ENCODE results near the gene SLC4A5.
A peak's percentile ranks its signal among the peaks of the same experiment; 100 is the strongest.
"Not testable (repeated sequence)": the region's sequence is repeated elsewhere in the genome, so short reads cannot be mapped to it uniquely, and the experiment has no call there.

Gene SLC4A5

DNA sequence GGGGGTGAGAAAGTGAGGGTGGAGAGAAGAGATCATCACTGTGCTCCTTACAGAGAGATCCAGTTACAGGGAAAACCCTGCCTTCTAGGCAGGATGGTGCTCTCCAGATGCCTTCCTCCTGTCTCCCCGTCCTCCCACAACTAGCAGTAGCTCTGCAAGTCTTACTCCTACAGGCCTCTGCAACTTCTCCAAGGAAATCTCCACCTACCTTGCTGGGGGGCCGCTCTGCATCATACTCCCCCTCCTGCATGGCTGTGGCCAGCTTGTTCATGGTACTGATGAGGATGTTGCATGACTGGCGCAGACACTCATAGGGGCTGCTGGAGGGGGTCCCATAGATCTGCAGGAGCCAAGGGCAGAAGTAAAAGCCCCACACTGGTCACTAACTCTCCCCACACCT, 22.8 kb upstream of the SLC4A5 start:
- no peak for DNase-seq

DNA sequence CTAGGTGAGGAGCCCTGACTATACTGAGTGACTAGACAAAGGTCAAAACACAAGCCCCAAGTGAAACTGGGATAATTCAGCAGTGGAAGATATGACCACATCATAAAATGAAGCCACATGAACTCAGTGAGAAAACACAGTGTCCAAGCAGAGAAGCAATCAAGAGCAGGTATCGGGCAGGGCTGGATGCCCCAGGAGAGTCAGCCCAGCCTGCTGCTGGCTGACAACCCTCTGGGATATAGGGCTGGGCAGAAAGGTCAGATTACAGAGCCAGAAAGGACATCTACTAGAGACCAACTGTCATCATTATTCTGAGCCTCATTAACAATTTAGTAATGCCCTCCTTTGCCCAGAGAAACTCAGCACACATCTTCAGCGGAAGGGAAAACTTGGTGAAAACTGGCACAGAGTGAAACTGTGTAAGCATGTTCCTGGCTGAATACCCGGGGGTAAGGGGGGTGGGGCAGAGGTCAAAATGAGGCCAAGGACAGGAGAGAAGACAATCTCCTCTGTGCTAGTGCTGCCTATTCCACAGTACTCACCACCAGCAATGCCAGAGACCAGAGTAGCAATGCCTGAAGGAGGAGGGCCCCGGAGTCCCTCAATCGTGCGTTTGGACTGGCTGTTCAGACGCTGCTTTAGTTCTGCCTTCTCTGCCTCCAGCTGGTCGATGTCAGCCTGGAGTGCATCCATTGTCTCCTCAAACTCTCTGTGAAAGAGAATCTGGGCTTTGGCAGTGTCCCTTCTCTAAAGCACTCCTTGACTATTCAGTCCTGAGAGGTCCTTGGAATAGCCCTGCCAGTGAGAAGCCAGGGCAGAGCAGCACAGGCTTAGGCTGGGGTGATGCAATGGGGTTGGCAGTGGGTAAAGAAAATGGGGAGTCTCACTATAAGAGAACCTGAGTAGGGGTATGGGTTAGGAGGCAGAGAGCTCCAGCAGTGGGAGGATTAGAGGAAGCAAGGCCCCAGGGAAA, 21.6 kb upstream of the SLC4A5 start:
- DNase-seq = no peak

DNA sequence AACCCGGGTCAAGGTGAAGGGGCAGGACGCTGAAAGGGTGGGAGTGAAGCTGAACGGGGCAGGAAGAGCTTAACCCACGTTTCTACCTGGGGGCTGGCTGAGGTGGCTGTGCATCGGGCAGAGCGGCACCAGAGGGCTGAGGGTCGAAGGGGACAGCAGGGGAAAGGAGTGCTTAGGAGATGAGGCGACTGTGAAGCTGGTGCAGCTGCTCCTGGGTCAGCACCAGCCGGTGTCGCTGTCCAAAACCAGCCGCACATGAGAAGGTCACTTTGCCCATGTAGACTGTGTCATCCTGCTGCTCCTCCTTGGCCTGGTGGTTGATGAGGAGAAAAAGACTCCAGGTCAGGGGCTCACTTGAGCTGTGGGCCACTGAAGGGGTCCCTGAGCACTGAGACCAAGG, 18.1 kb upstream of the SLC4A5 start:
- no peak for DNase-seq

DNA sequence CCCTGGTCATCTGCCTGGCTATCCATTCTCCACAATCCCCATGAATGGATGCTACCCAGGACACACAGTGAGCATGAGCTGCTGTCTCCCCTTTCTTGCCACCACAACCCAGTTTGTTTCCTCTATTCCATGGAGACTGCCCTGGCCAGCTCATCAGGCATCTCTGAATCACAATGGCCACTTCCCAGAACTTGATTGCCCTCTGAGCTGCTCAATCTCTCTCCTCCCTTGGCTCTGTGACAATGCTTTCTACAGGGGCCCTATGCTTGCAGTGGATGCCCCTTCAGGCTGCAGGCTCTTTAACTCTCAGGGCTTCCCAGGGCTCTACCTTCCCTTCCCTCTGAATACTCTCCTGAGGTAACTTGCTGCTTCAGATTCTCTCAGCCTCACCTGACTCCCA, 14.4 kb upstream of the SLC4A5 start:
- DNase-seq = no peak

DNA sequence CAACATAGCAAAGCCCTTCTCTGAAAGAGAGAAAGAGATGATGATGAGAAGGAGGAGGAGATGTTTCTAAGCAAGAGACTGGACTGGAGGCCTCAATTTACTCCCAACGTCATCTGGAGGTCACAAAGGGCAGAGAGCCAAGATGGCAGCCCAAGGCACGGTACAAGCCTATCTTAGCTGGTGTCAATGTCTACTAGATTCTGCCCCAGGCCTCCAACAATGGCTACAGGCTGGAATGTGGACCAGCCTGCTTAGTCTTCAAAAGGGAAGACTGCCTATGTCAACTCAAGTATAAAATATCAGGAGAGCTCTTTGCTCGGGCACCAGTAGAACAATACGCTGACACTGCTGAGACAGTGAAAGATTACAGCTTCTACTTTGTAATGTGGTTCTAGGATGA, 6.7 kb upstream of the SLC4A5 start:
- no peak for DNase-seq

DNA sequence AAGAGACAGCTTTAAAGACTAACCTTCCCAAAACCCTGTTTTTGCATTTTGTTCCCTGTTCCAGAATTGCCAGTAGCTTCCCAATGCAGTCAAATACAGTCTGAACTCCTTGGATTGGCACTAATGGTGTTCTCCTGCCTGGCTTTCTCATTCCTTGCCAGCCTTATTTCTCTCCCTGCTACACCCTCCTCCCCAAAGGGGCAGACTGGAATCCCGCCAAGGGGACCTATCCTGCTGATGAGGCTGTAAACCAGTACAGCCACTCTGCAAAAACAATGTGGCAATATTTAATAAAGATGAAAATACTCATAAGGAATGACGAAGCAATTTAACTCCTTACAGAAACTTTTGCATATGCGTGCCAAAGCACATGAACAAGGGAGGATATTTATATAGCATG, 4.5 kb upstream of the SLC4A5 start:
- no peak for DNase-seq

DNA sequence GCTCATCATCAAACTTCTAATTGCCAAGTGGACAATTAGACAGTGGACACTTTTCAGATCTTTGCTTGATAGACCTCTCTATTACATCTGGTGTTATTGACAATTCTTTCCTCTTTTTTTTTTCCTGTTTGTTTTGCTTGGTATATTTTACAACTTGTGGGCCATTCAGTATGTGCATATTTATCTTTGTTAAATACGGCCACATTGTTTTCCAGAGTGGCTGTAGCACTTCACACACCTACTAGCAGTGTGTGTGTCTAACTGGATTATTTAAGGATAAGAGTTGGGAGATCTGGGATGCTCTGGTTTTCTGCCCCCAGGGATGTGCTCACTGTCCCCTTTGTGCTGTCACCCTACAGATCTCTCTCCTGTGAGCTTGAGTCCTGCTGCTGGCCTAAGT, 4.1 kb upstream of the SLC4A5 start:
- no peak for DNase-seq

DNA sequence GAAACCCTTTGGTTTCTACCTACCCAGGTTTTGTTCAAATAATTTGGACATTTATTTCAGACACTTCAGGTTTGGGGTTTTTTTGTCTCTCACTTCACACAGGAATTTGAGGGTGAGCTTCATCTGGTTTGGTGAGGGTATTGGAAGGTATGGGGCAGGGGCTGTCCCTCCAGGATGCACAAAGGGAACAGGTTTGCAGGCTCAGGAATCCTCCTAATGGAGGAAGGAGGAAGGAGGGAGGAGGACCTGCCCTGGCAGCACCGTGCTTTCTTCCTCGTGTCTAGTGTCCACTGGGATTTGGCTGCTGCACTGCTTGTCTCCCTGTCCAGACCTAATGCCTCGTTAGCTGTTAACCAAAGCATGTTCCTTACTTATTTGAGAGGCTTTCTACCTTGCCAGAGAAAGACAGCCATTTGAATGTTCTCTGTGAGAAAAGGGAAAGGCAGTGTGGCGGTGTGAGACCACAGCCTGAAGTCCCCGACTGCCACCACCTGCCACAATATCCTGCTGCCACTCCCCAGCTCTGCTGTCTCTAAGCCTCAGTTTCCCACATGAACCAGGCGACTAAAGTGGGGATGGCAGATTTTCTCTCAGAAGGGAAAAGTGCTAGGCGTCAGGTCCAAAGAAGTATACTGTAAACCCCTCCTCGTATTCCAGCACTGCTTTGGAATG, 2.2 kb upstream of the SLC4A5 start:
- no peak for DNase-seq

DNA sequence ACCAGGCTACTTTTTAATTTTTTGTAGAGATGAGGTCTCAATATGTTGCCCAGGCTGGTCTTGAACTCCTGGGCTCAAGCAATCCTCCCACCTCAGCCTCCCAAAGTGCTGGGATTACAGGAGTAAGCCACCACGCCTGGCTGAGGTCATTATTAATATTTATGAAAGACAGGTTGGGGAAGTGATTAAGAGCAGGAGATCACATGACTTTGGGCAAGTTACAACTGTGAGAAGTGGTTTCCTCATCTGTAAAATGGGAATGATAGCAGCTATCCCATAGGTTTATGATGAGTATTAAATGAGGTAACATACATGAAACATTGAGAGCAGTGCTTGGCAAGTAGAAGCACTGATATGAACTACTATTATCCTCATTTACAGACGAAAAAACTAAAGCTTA, 7.0 kb downstream of the SLC4A5 start:
- not testable (repeated sequence) for DNase-seq

DNA sequence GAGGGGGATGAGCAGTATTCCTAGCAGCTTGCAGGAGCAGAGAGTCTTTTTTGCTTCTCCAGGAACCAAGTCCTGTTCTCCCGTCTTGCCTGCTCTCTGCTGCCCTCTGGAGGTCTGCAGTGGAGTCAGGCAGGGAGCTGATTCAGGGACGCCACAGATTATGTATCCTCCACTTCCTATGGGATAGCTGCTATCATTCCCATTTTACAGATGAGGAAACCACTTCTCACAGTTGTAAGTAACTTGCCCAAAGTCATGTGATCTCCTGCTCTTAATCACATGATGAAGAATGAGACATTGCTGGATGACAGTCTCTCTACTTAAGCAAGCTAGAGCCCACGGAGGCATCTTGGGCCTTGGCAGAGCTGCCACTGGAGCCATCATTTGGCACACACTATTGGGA, 8.3 kb downstream of the SLC4A5 start:
- DNase-seq = peak; percentile 67

DNA sequence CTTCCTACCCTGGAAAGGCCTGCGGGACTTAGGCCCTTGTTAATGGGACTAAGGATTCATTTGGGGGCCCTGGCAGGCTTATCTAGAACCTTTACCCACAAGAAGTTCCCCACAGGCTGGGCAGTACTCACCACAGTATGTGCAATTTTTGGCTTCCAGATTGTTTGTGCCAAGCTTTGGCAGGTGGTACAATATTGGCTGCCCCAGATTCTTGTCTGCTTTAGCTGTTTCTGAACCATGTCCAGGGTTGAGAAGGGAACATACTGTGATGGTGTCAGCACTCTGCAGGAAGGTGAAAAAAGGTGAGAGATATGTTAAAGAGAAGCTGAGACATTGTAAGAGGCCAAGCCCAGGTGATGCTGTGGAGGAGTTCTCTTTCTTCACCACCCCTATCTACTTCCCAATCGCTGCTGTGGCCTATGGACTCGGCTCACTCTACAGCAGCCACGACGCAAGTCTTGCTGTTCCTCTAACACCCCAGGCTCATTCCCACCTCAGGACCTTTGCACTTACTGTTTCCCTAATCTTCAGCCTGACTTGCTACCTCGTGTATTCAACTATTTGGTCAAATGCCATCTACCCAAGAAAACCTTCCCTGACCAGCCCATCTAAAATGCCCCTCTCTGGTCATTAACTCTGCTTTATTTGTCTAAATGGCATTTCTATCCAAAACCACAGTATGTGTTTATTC, 9.2 kb downstream of the SLC4A5 start:
- no peak for DNase-seq

DNA sequence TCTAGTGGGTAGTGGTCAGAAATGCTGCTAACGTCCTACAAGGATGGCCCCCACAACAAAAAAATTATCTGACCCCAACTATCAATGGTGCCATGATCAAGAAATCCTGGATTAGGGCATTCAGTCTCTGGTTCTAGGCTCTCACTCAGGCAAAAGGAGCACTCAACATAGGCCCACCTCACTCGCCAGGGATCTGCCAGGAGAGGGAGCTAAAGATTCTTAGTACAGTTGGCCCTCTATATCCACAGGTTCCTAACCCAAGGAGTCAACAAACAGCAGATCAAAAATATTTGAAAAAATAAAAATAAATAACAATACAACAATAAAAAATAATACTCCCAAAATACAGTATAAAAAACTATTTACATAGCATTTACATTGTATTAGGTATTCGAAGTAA, 10.0 kb downstream of the SLC4A5 start:
- DNase-seq = no peak

DNA sequence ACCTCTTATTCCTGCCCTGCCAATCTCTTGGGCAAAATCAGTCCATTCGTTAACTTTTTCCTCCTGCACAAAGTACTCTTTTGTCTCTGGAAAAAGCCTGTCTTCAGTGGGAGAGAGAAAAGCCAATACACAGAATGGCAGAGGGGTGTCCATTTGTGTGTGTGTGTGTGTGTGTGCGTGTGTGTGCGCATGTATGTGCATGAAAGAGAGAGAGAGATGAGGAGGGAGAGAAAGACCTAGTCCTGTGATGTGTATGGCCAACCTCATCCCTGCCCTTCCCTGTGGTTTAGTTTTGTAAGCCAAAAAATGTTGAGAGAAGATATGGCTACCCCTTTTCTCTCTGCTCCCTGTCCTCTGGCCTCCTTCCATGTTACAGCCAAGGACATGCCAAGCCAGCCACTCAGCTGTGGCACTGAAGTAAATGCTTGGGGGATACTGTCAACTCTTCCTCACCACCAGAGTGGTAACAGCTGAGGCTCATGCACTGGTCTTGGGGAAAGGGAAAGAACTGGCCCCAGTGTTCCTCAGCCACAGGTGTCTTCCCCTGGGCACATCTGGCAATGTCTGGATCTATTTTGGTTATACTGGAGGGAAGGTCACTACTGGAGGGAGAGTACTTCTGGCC, 10.6 kb downstream of the SLC4A5 start:
- DNase-seq = no peak

DNA sequence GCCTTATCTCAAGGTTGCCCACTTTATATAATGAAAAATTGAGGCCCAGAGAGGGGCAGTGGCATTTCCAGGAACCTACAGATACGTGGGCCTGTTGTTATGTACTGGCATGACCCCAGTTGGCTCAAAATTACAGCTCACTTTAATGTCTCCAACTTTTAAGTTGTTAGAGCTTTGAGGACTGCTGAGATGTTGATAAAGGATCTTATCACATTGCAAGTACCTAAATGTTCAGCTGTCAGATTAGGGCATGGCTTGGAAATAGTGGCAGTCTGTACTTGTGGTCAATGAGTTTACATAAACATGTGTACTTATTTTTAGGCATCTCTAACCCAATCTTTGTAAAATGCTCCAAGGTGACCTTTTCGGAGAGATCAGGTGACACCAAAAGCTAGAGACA, 14.6 kb downstream of the SLC4A5 start:
- DNase-seq = no peak

DNA sequence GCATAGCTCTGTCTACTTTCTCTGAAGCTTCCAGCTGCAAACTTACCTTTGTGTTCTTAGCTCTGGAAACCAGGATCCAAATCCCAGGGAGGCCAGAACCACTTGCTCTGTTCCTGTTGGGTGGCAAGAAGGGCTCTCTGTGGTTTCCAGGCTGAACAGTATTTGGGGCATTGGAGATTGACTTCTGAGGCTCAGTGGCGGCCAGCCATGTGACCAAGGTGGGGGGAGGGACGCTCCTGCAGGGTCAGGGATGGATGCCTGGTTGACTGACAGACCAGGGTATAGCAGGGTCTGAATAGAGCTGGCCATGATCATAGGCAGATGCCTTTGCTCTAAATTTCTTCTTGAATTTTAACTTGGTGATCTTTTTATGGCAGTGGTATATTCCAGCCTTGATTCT, 15.1 kb downstream of the SLC4A5 start:
- no peak for DNase-seq

DNA sequence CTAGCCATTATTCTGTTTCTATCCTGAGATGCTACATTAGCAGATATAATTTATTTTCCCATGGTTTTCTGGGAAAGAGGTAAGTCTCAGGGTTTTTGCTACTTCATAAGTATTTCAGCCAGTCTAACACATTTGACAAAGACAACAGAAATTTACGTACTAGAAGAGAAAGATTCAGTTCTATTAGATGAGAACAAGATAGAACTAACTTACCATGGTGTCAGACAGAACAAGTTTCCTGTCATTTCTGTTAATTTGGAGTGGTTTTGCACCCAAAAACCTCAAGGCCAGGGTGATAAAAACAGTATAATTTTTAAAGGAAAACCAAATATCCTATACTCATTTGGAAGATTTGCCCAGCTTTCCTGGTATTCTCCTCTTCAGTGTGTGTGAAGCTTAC, 15.6 kb downstream of the SLC4A5 start:
- DNase-seq = no peak

DNA sequence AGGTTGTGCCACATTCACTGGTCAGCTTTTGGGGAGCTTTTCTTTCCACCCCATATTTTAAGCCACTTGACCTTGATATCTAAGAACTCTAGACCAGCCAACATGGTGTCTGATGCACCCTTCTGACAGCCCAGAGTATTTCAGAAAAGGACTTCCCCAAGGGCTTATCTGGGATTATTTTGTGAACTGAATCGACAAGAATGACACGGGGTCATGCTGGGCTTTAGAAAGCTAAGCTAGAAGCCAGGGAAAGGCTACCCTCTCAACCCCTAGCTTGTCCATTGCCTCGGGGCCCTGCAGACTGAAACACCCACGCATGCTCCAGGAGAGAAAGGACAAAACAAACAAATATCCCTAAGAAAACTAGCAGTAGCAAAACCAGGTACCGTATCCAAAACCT, 16.0 kb downstream of the SLC4A5 start:
- no peak for DNase-seq

DNA sequence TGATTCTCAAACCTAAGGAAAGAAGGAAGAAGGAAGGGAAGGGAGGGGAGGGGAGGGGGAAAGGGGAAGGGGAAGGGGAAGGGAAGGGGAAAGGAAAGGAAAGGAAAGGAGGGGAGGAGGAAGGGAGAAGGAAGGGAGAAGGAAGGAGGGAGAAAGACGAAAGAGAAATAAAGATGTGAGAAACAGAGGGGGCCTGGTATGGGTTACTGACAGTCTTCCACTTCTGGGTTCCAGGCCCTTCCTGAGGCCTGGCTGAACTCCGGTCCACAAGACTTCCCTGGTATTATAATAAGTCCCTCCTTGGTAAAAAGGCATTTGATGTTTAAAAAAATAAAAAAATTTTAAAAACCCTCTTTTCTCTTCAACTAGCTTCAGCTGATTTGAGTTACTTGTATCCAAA, 17.4 kb downstream of the SLC4A5 start:
- DNase-seq = no peak

DNA sequence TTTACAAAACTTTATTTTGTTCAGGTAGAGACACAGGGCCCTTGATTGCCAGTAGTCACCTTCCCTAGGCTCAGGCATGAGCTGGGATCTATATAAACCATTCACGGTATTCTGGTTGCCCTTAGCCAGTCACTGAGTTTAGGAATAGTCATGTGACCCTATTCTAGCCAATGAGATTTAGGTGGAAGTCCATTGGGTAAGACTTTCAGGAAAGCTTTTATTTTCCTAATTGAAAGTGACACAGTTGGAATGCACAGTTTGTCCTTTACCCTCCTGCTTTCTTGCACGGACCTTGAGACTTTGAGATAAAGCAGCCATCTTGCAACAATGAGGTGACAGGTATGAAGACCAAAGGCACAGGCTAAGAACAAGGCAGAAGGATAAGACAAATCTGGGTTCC, 21.5 kb downstream of the SLC4A5 start:
- DNase-seq = no peak

DNA sequence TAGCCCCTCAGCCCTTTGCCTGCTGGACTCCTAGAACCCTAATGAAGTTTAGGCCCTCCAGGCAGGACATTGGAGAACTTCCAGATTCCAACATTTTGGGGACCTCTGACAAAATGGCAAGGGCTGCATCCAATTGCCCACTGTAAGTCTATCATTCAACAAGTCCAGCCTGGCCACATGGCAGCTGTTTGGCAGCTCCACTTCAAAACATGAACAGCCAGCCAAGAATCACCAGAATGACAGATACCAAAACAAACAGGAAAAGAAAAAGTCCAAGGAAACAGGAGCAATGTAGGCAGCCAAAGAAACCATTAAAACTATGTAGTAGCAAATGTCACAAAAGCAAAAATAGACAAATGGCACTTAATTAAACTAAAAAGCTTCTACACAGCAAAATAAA, 25.5 kb downstream of the SLC4A5 start:
- no peak for DNase-seq

DNA sequence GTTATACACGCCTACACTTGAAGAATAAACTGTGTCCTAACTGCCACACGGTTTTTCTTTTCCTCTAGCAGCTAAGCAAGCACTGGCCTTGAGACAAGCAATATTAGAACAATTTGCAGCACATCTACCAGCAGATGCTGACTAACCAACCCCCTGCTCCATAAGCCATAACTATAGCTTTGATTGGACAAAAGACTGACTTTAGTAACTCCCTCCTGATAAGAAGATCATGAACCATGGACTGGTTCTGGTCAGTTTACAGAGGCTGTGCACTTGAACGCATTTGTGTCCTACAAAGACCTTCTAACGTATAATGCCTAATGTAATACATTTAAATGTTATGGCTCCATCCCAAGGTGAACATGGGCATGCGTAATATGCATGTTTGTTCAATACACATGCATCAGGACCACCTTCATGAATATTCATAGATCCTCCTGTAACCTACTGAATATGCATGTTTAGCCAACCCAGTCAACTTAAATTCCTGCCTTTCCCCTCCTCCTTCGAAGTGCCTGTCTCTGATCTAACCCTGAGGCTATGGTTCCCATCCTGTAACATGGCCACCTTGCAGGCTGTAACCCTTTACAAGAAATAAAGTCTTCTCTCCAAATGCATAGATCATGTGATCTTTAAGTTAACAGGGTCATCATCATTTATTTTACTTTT, 26.5 kb downstream of the SLC4A5 start:
- no peak for DNase-seq

DNA sequence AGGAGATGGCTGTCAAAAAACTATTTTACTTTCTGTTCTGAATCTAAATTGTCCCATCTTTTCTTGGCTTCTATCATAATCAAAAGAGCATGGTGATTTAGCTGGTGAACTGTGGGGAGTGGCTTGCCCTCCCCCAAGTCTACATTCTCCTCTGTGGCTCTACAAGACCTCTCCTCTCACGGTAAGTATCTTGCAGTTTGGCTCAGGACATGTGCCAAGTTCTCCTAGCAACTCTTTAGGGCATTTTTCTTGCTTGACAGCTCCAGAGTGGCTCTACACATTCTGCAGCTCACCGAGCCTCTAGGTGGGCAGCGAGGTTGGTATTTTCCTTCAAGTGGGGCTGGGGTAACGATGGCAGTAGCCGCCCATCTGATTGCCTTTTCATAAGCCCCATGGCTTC, 29.1 kb downstream of the SLC4A5 start:
- DNase-seq = no peak

DNA sequence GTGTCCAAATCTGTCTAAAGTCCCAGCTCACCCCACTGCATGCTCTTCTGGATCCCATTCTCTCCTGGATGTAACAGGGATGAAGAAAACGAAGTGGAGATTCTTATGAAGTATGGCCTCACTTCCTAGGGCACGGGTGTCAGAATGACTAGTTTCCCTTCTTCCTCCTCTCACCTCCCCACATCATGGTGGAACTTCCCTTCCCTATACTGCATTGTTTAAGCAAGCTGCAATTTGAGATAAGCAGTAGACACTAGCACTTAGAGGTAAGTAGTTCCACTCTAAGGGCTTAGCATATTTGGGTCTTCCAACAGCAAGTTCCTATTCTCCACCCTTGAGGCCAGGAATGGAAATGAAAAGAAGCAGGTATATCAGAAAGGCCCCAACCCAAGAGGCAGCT, 29.7 kb downstream of the SLC4A5 start:
- DNase-seq = no peak

Measured in effector CD8-positive, alpha-beta T cell (primary cell).